SU-DHL-6 (cell line): ENCODE measurements around the gene RNF19B.

Experiments used
- CTCF ChIP-seq: fragments of 200-600 bp; sonication (generic); IDR thresholded peaks from one replicate; pipeline ENCODE4 v1.5.1; 2017; ENCODE audit warnings: antibody characterized with exemption, mild to moderate bottlenecking, low read length, moderate library complexity; ENCODE audit not compliant: insufficient read depth, poor library complexity, severe bottlenecking
- EZH2phosphoT487 ChIP-seq: fragments of 200-600 bp; sonication (generic), shearing (Covaris generic); conservative IDR thresholded peaks from 2 replicates; pipeline ENCODE4 v1.6.1; 2018; ENCODE audit warnings: mild to moderate bottlenecking, antibody characterized with exemption, low read length, moderate library complexity, mixed read lengths

DNA sequence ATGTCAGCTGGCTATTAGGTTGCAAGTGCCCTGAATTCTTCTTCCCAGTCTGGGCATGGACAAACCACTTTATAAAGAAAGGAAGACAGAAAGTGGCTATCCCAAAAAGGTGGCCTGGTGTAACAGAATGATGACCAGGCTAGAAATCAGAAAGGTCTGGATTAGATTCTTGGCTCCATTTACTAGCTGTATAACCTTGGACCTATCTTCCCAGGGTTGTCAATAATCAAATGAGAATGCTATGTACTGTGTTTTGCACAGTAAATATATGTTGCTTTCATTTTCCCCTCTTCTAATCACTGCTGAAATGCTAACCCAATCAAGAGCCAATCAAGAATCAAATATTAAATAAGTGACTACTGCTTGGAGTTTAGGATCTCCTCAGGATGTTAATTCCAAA lies 20.4 kb downstream of the RNF19B start:
- TF ChIP-seq EZH2phosphoT487 (no peak), CTCF (no peak)
